Body of pancreas (tissue), 4 donors: ENCODE data around the gene VCX2. TPM values are rescaled to one million over a fixed set of nuclear protein-coding genes. Genes with fewer than 3 reads are reported as not detected.

Experiments
- ATAC-seq: fragments of 150-250 bp; one replicate; pipeline ENCODE4 v1.9.1; 2016
- DNase-seq, 4 donors: peaks; one replicate each; pipeline ENCODE4 v3.0.0-alpha.2; 2019
- H3K27ac ChIP-seq, 4 donors: fragments of 200-600 bp; sonication (generic); 1 replicate in 3 of 4; 2 replicates in 1 of 4; pipeline versions ENCODE4 v1.5.1 to v1.6.1; 2016 to 2019; ENCODE audit warnings: mild to moderate bottlenecking in 1 of 4, mixed read lengths in 1 of 4, moderate library complexity in 1 of 4
- H3K27me3 ChIP-seq, 2 donors: fragments of 200-600 bp; sonication (generic); one replicate each; pipeline ENCODE4 v1.6.0; 2016; ENCODE audit warnings: mild to moderate bottlenecking in 1 of 2
- H3K36me3 ChIP-seq, 2 donors: fragments of 200-600 bp; sonication (generic); replicated peaks in 1 of 2; 2 replicates each; pipeline ENCODE4 v1.5.1; 2016; ENCODE audit warnings: low read depth in 2 of 2; ENCODE audit not compliant: insufficient read depth in 1 of 2
- H3K4me1 ChIP-seq: fragments of 200-600 bp; sonication (generic); one replicate; pipeline ENCODE4 v1.6.0; 2016
- H3K4me3 ChIP-seq, 2 donors: fragments of 200-600 bp; sonication (generic); 1 replicate in 1 of 2; 2 replicates in 1 of 2; pipeline ENCODE4 v1.5.1; 2016 to 2019
- H3K9me3 ChIP-seq, 3 donors: fragments of 200-600 bp; sonication (generic); 1 replicate in 2 of 3; 2 replicates in 1 of 3; pipeline ENCODE4 v1.5.1; 2016
- POLR2A ChIP-seq, 3 donors: fragments of 450-650 bp; IDR thresholded peaks; one replicate each; pipeline ENCODE4 v1.6.1; 2016; ENCODE audit warnings: antibody characterized with exemption in 3 of 3, mild to moderate bottlenecking in 2 of 3
- WGBS, 2 donors: methylation state at CpG; one replicate each; pipeline ENCODE4 v1.1.5; 2017; 5-methylcytosine and 5-hydroxymethylcytosine counted together
- intact Hi-C: fragments of 100-400 bp; cut with DNase I; formaldehyde crosslinking; loops from one replicate; pipeline ENCODE4 v1.15.1; 2023
- total RNA-seq, 2 donors: library from RNA; depleted of rRNA; stranded (reverse); fragments of >200 nt; gene quantifications; one replicate each; pipeline ENCODE4 v1.1.0, GENCODE V29; 2016
- TF ChIP-seq, protein P1 (sequence below), 7 experiments: fragments of 450-650 bp in 4 of 7; fragments of 200-600 bp in 3 of 7; sonication (generic) in 3 of 7; IDR thresholded peaks; one replicate each; pipeline ENCODE4 v1.5.1; 2016 to 2019; ENCODE audit warnings: antibody characterized with exemption in 7 of 7

The VCX2 gene
- total RNA-seq, 2 donors from 2014 or later, result not detected

DNA sequence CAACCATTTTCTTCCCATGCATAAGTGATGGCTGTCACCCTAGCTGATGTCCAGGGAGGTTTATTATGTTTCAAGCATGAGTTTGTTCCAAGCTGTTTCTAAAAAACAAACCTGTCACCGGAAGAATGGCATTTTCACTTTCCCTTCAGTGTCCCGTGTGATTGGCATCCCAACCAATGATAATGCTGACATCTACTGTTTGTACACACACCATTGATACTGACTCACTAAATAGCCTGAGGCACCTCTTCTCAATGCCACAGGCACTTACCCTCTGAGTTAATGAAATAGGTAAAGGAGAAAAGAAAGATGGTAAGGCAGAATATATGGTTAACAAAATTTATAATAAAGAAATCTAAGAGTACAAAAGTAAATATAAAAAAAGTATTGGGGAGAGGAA is 23.1 kb upstream of the VCX2 start:
- WGBS, 2 donors, result 69 to 76% methylated on average over 2 of the region's 2 CpGs
- no peak for ATAC-seq

DNA sequence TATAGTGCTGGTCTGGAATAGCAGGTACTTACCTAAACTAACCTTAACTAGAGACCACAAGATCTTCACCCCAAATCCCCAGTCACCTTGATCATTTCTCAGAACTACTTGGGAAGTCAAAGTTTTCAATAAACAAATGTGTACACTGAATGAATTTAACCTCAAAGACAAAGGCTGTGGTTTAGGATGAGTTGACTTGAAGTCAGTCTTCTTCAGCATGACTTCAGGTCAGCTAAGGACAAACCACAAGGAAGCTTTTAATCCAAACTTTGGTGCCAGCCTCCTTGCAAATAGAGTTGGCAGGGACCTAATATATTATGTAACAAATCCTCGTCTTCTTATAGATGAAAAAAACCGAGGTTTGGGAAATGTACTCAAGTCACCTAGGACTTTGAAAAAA is 21.2 kb upstream of the VCX2 start:
- Histone ChIP-seq H3K27ac (no peak overlapping the region), H3K27me3 (no peaks in the 10 kb centered on the region), H3K4me1 (no peaks in the 10 kb centered on the region), H3K9me3 (no peaks in the 10 kb centered on the region), H3K4me3 (no peak overlapping the region), H3K36me3 (no peaks in the 10 kb centered on the region)
- WGBS, 2 donors, result 82 to 92% methylated on average over 2 of the region's 2 CpGs
- intact Hi-C loops, result no loop called here
- TF ChIP-seq, protein P1, sequence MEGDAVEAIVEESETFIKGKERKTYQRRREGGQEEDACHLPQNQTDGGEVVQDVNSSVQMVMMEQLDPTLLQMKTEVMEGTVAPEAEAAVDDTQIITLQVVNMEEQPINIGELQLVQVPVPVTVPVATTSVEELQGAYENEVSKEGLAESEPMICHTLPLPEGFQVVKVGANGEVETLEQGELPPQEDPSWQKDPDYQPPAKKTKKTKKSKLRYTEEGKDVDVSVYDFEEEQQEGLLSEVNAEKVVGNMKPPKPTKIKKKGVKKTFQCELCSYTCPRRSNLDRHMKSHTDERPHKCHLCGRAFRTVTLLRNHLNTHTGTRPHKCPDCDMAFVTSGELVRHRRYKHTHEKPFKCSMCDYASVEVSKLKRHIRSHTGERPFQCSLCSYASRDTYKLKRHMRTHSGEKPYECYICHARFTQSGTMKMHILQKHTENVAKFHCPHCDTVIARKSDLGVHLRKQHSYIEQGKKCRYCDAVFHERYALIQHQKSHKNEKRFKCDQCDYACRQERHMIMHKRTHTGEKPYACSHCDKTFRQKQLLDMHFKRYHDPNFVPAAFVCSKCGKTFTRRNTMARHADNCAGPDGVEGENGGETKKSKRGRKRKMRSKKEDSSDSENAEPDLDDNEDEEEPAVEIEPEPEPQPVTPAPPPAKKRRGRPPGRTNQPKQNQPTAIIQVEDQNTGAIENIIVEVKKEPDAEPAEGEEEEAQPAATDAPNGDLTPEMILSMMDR (IDR thresholded peaks at IDR 0.05), result no peak
- no peak for TF ChIP-seq POLR2A (IDR thresholded peaks at IDR 0.05)
- ATAC-seq (no peak), DNase-seq (no peak)

More for the DNA sequence above, 23.1 kb upstream of the VCX2 start:
- no peaks in the 10 kb centered on the region for H3K36me3 ChIP-seq
- DNase-seq, result no peak
- intact Hi-C loops, result no loop called here
- no peaks in the 10 kb centered on the region for H3K9me3 ChIP-seq
- H3K4me1 ChIP-seq, result no peaks in the 10 kb centered on the region
- no peak overlapping the region for H3K27ac ChIP-seq
- TF ChIP-seq POLR2A (IDR thresholded peaks at IDR 0.05), result no peak
- no peaks in the 10 kb centered on the region for H3K27me3 ChIP-seq
- H3K4me3 ChIP-seq, result no peak overlapping the region

DNA sequence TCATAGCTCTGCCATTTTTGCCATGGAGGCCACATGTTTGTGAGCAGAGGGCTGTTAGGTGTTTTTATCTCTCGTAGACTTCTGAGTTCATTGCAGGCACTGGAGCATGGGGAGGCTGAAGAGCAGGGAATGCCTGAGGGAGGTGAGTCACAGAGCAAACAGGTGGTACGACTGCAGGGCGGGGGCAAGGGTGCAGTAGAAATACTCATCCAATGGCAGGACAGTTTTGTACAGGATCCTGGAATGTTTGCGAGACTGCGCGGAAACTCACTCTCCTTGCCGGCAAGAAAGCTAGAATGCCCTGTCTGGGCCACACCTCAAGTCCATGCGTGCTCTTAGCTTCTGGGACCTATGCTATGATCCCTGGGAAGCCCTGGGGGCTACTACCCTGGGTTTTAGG is 20.0 kb upstream of the VCX2 start:
- no peaks in the 10 kb centered on the region for H3K4me1 ChIP-seq
- no peak overlapping the region for H3K4me3 ChIP-seq
- H3K36me3 ChIP-seq, result no peaks in the 10 kb centered on the region
- H3K27ac ChIP-seq, result no peak overlapping the region
- H3K27me3 ChIP-seq, result no peaks in the 10 kb centered on the region
- intact Hi-C loops, result no loop called here
- ATAC-seq, result no peak
- no peaks in the 10 kb centered on the region for H3K9me3 ChIP-seq
- no peak for DNase-seq
- no peak for TF ChIP-seq POLR2A (IDR thresholded peaks at IDR 0.05)
- TF ChIP-seq, protein P1 (IDR thresholded peaks at IDR 0.05), result no peak
- WGBS, 2 donors, result 66 to 95% methylated on average over 6 of the region's 8 CpGs

DNA sequence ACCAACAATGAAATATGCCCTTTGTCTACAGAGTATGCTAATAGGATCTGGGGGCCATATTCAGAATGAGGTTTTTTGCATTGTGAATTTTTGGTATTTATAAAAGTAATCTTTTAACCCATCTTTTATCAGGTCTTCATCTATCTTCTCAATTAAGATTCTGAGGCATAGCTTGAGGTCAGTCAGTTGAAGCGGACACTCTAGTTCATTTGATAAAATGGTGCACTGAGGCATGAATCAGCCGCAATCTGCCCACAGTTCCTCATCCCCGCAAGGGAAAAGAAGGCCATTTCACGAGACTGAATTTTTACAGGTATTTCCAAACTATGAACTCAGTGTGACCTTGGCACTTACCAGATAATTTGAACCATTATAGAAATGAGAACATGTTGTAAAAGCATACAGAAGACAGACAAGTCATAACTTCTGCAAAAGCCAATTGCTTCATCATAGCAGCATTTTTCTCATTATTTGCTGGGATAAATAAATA is 19.3 kb upstream of the VCX2 start:
- DNase-seq, result no peak
- ATAC-seq, result no peak
- no peak overlapping the region for H3K27ac ChIP-seq
- intact Hi-C loops, result no loop called here
- no peaks in the 10 kb centered on the region for H3K9me3 ChIP-seq
- H3K4me1 ChIP-seq, result no peaks in the 10 kb centered on the region
- no peak for TF ChIP-seq POLR2A (IDR thresholded peaks at IDR 0.05)
- TF ChIP-seq, protein P1 (IDR thresholded peaks at IDR 0.05), result no peak
- H3K36me3 ChIP-seq, result no peaks in the 10 kb centered on the region
- no peak overlapping the region for H3K4me3 ChIP-seq
- WGBS, 2 donors, result 85 to 89% methylated on average over 4 of the region's 4 CpGs
- no peaks in the 10 kb centered on the region for H3K27me3 ChIP-seq

DNA sequence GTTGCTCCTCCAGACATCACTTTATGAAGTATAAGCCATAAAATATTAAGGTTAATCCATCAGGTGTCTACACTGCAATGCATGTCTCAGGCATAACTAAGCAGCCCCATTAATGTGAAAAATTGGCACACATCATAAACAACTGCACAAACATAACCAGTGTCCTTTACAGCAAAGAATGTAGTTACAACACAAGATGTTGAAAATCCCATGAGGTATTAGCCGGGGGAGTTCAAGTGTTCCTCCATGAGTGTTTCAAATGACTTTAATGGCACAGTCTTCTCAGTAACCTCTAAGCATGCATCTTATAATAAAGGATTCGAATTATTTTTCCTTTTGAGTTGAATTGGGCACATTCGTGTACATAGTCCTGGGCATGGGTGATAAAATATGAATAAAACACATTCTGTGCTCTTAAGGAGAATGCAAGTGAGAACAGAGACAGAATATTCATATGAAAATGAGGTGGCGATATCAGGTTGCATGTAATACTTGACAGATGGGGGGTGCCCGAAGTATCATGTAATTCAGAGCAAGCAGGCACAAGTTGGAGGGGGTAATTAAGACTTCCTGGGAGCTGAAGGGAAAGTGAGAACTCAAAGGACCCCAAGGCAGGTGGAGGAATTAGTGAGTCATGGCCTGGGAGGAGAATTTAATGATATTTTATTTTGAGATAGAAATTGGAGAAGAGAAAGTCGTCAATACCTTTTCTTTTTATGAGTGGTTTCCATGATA is 18.2 kb upstream of the VCX2 start:
- WGBS, 2 donors, result 75 to 76% methylated on average over 6 of the region's 6 CpGs
- DNase-seq (no peak), ATAC-seq (no peak)
- Histone ChIP-seq H3K9me3 (no peaks in the 10 kb centered on the region), H3K4me1 (no peaks in the 10 kb centered on the region), H3K27ac (no peak overlapping the region), H3K4me3 (no peak overlapping the region), H3K27me3 (no peaks in the 10 kb centered on the region), H3K36me3 (no peaks in the 10 kb centered on the region)
- TF ChIP-seq POLR2A (IDR thresholded peaks at IDR 0.05), result no peak
- TF ChIP-seq, protein P1 (IDR thresholded peaks at IDR 0.05), result no peak
- intact Hi-C loops, result no loop called here
